Endothelial cell (in vitro differentiated cells): ENCODE measurements around the gene CREBRF. TPM values are rescaled to one million over a fixed set of nuclear protein-coding genes. Genes with fewer than 3 reads are reported as not detected.

Experiments used
- DNase-seq: peaks from one replicate; pipeline ENCODE4 v3.0.0; 2021; ENCODE audit warnings: low spot score
- H3K27ac Mint-ChIP-seq: one replicate; pipeline ENCODE4 v1.8.0; 2021; ENCODE audit warnings: mixed read lengths, inconsistent platforms; ENCODE audit not compliant: unreplicated experiment
- H3K27me3 Mint-ChIP-seq: one replicate; pipeline ENCODE4 v1.8.0; 2021; ENCODE audit warnings: mild to moderate bottlenecking, moderate library complexity, mixed read lengths, inconsistent platforms; ENCODE audit not compliant: unreplicated experiment
- H3K36me3 Mint-ChIP-seq: one replicate; pipeline ENCODE4 v1.8.0; 2021; ENCODE audit warnings: mild to moderate bottlenecking, low read depth, mixed read lengths, inconsistent platforms; ENCODE audit not compliant: unreplicated experiment
- H3K4me1 Mint-ChIP-seq: one replicate; pipeline ENCODE4 v1.8.0; 2021; ENCODE audit warnings: mild to moderate bottlenecking, mixed read lengths, inconsistent platforms; ENCODE audit not compliant: unreplicated experiment
- H3K4me3 Mint-ChIP-seq: one replicate; pipeline ENCODE4 v1.8.0; 2021; ENCODE audit warnings: mild to moderate bottlenecking, mixed read lengths, inconsistent platforms; ENCODE audit not compliant: unreplicated experiment
- H3K9me3 Mint-ChIP-seq: one replicate; pipeline ENCODE4 v1.8.0; 2021; ENCODE audit warnings: mixed read lengths, inconsistent platforms; ENCODE audit not compliant: unreplicated experiment
- CTCF ChIP-seq: fragments of 200-600 bp; sonication (generic); IDR thresholded peaks from one replicate; pipeline ENCODE4 v1.5.0; 2021; ENCODE audit warnings: antibody characterized with exemption; ENCODE audit not compliant: unreplicated experiment
- total RNA-seq: library from RNA; stranded (reverse); fragmentation: NEBNext Ultra II Directional; extraction: Animal tissue kit (Norgen Biotek cat#: 25700); gene quantifications from one replicate; pipeline ENCODE4 v1.2.1, GENCODE V29; 2021; ENCODE audit not compliant: unreplicated experiment

The CREBRF gene
- total RNA-seq, 1 donor from 2014 or later = 19.9 TPM

GRCh38 chr5:173178369-173178910 is 122.3 kb downstream of the CREBRF start:
- TF ChIP-seq CTCF = no peak
- Mint-ChIP-seq H3K9me3 (no peaks in the 10 kb centered on the region), H3K36me3 (peaks cover 3% of the 10 kb centered on the region), H3K4me1 (peaks cover 2% of the 10 kb centered on the region), H3K27ac (no peak overlapping the region), H3K27me3 (peaks cover 4% of the 10 kb centered on the region), H3K4me3 (no peak overlapping the region)
- no peak for DNase-seq

GRCh38 chr5:173180331-173180730 is 124.2 kb downstream of the CREBRF start:
- Mint-ChIP-seq H3K27me3 (peaks cover 4% of the 10 kb centered on the region), H3K27ac (no peak overlapping the region), H3K4me1 (peaks cover 2% of the 10 kb centered on the region), H3K4me3 (no peak overlapping the region), H3K36me3 (peaks cover 3% of the 10 kb centered on the region), H3K9me3 (no peaks in the 10 kb centered on the region)
- TF ChIP-seq CTCF = no peak
- no peak for DNase-seq

GRCh38 chr5:173187054-173187743 is 131.0 kb downstream of the CREBRF start:
- DNase-seq = no peak
- Mint-ChIP-seq H3K4me3 (no peak overlapping the region), H3K27me3 (peaks cover 1% of the 10 kb centered on the region), H3K36me3 (no peaks in the 10 kb centered on the region), H3K27ac (no peak overlapping the region), H3K9me3 (no peaks in the 10 kb centered on the region), H3K4me1 (no peaks in the 10 kb centered on the region)
- peak; percentile 16 for TF ChIP-seq CTCF

GRCh38 chr5:173188280-173188679 is 132.1 kb downstream of the CREBRF start:
- H3K27ac Mint-ChIP-seq = no peak overlapping the region
- H3K36me3 Mint-ChIP-seq = no peaks in the 10 kb centered on the region
- no peaks in the 10 kb centered on the region for H3K9me3 Mint-ChIP-seq
- H3K27me3 Mint-ChIP-seq = peaks cover 1% of the 10 kb centered on the region
- no peak for TF ChIP-seq CTCF
- H3K4me1 Mint-ChIP-seq = no peaks in the 10 kb centered on the region
- H3K4me3 Mint-ChIP-seq = no peak overlapping the region
- no peak for DNase-seq

Other genes with a start within 250 kb of the CREBRF start
- gene ERGIC1, start 222.1 kb upstream of the CREBRF start, total RNA-seq = 67.1 TPM
- gene RPL26L1, start 96.9 kb upstream of the CREBRF start, total RNA-seq = 48.6 TPM
- gene ATP6V0E1, start 72.6 kb upstream of the CREBRF start, total RNA-seq = 147 TPM
- gene BNIP1, start 88.2 kb downstream of the CREBRF start, total RNA-seq = 10.3 TPM
- gene NKX2-5, start 178.9 kb downstream of the CREBRF start, total RNA-seq = not detected